SK-N-MC (cell line): Measurements from ENCODE around the gene ERG.

Experiments used
- EZH2 ChIP-seq: fragments of 200-600 bp; sonication (generic); IDR thresholded peaks from one replicate; pipeline ENCODE4 v1.6.1; 2017; ENCODE audit warnings: antibody characterized with exemption
- FOXP2 ChIP-seq: optimal IDR thresholded peaks from 2 replicates; pipeline ENCODE3; 2011; ENCODE audit warnings: mild to moderate bottlenecking, moderate library complexity; ENCODE audit not compliant: insufficient read depth; ENCODE audit errors: extremely low read length, control extremely low read depth
- POLR2AphosphoS5 ChIP-seq: IDR thresholded peaks from 2 replicates; pipeline ENCODE4 v1.6.1; 2012; ENCODE audit warnings: mild to moderate bottlenecking, low read depth, low read length, borderline replicate concordance

DNA sequence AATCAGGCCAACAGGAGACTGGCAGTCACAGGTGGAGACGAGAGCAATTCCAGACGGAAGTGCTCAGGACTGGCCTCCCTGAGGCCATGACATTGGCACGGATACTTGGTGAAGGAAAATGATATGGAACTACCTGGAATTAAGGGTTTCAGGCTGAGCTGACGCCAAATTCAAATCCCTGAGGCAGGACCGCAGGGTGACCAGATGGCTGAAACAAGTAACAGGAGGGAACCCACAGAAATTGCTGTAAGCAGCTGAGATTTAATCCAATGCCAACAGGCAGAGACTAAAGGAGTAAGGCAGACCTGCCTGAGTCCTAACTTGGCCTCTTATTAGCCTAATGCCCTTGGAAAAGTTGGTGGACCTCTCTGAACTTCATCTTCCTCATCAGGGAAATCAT, 76.2 kb downstream of the ERG start:
- TF ChIP-seq EZH2 (no peak), POLR2AphosphoS5 (no peak), FOXP2 (no peak)
